ENCODE data around the gene GNA12. TPM values are rescaled to one million over a fixed set of nuclear protein-coding genes. Genes with fewer than 3 reads are reported as not detected.

Gene GNA12
- total RNA-seq, 4 donors from 2014 or later = 22.5 to 63.2 (median 35.1) TPM

DNA sequence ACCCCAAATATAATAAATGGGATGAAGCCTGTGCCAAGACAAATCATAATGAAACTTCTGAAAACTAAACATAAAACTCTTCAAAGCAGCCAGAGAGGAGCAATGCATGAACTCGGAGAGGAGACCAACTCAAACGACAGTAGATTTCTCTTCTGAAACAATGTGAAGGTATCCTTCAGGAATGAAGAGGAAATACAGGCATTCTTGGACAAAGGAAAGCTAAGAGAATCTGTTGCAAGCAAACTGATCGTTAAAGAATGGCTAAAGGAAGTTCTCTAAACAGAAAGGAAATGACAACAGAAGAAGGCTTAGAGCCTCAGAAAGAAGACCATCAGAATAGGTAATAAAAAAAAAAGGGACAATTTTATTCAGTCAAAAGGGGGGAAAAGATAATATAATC, 6.6 kb downstream of the GNA12 start:
- Histone ChIP-seq H3K4me1 (peaks cover 0 to 35% (median 11%) of the 10 kb centered on the region in 3 donors), H3K27me3 (no peaks in the 10 kb centered on the region), H3K4me3 (no peak overlapping the region), H3K9me3 (no peaks in the 10 kb centered on the region), H3K36me3 (peaks cover 0 to 37% of the 10 kb centered on the region in 2 donors), H3K27ac (no peak overlapping the region)
- TF ChIP-seq POLR2A (IDR thresholded peaks at IDR 0.05) (no peak), POLR2AphosphoS5 (IDR thresholded peaks at IDR 0.05) (no peak), EP300 (IDR thresholded peaks at IDR 0.05) (no peak)
- TF ChIP-seq, protein P1, sequence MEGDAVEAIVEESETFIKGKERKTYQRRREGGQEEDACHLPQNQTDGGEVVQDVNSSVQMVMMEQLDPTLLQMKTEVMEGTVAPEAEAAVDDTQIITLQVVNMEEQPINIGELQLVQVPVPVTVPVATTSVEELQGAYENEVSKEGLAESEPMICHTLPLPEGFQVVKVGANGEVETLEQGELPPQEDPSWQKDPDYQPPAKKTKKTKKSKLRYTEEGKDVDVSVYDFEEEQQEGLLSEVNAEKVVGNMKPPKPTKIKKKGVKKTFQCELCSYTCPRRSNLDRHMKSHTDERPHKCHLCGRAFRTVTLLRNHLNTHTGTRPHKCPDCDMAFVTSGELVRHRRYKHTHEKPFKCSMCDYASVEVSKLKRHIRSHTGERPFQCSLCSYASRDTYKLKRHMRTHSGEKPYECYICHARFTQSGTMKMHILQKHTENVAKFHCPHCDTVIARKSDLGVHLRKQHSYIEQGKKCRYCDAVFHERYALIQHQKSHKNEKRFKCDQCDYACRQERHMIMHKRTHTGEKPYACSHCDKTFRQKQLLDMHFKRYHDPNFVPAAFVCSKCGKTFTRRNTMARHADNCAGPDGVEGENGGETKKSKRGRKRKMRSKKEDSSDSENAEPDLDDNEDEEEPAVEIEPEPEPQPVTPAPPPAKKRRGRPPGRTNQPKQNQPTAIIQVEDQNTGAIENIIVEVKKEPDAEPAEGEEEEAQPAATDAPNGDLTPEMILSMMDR (IDR thresholded peaks at IDR 0.05) = no peak
- WGBS, 2 donors (ENCODE audit: low coverage in 1 of 2) = 32 to 36% methylated on average over 3 of the region's 3 CpGs
- ATAC-seq = no peak

DNA sequence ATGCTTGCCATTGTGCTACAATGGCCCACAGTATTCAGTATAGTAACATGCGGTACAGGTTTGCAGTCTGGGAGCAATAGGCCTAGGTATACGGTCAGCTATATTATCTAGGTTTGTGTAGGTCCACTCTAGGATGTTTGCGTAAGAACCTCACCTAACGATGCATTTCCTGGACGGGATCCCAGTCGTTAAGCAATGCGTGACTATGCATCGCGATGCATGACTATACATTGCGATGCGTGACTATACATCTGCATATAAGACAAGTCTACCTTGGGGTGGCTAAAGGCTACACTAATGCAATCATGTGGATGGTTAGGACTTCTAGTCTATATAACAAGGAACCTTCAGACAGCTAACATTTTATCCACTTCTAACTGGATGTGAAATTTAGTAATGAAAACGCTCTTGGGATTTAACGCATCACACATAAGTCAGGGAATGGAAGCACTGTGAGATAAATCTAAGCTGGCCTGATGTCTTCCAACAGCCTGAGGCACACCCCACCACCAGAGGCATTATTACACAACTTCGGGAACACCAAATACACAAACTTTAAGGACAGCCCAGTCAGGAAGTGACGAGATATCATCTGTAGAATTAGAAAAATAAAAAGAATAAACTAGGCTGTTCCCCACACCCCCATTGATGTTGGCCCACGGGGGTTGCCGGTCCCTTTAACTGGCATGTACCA, 9.2 kb downstream of the GNA12 start:
- Histone ChIP-seq H3K9me3 (no peaks in the 10 kb centered on the region), H3K4me3 (no peak overlapping the region), H3K27ac (peak overlapping the region in 2 of 4 donors; percentile 48 to 55), H3K36me3 (peaks cover 0 to 44% of the 10 kb centered on the region in 2 donors), H3K27me3 (no peaks in the 10 kb centered on the region), H3K4me1 (peaks cover 0 to 19% (median 5%) of the 10 kb centered on the region in 3 donors)
- peak; percentile 82 for ATAC-seq
- TF ChIP-seq POLR2A (IDR thresholded peaks at IDR 0.05) = no peak
- no peak for TF ChIP-seq EP300 (IDR thresholded peaks at IDR 0.05)
- TF ChIP-seq POLR2AphosphoS5 (IDR thresholded peaks at IDR 0.05) = no peak
- TF ChIP-seq, protein P1 (IDR thresholded peaks at IDR 0.05) = no peak
- 92 to 97% methylated on average over 15 to 17 of the region's 17 CpGs for WGBS, 2 donors (ENCODE audit: low coverage in 1 of 2)

DNA sequence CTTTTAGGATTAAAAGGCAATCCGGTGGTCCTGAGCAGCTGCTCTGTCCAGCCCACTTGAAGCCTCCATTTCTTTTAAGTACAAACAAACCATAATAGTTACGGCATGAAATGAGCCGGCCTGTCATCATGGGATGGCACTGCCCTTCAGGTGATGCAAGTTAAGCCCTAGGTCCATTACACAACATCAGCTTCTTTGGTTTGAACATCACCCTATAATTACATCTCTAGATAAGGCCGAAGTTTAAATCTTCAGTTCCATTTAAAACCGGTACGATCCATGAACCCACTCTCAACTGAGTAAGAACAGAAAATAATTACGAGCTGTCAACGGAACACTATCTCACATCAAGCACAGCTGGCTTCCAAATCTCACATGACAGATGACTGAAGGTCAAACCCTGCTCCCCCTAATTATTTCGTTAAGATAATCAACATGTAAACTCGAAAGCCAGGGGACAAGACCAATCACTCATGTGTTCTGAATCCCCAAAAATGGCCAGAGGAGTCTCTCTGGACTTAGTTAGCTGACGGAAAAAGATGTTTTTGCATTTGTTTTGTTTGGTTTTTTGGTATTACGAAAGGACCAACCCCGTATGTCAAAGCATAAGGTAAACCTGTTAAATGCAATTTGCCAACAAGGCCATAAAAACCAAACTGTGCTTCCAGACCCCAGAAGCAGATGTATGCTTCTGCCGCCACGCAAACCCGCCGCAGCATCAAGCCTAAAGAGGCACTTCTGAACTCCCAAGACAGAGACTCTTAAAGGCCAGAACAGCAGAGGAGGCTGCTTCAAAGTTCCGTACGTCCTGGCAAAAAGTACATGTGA, 10.8 kb downstream of the GNA12 start:
- Histone ChIP-seq H3K4me1 (peaks cover 0 to 14% (median 5%) of the 10 kb centered on the region in 3 donors), H3K27ac (no peak overlapping the region), H3K36me3 (peaks cover 0 to 32% of the 10 kb centered on the region in 2 donors), H3K27me3 (no peaks in the 10 kb centered on the region), H3K4me3 (no peak overlapping the region), H3K9me3 (no peaks in the 10 kb centered on the region)
- WGBS, 2 donors (ENCODE audit: low coverage in 1 of 2) = 81 to 93% methylated on average over 12 to 19 of the region's 19 CpGs
- ATAC-seq = no peak
- TF ChIP-seq POLR2AphosphoS5 (IDR thresholded peaks at IDR 0.05) = no peak
- TF ChIP-seq EP300 (IDR thresholded peaks at IDR 0.05) = no peak
- no peak for TF ChIP-seq POLR2A (IDR thresholded peaks at IDR 0.05)
- TF ChIP-seq, protein P1 (IDR thresholded peaks at IDR 0.05) = no peak

DNA sequence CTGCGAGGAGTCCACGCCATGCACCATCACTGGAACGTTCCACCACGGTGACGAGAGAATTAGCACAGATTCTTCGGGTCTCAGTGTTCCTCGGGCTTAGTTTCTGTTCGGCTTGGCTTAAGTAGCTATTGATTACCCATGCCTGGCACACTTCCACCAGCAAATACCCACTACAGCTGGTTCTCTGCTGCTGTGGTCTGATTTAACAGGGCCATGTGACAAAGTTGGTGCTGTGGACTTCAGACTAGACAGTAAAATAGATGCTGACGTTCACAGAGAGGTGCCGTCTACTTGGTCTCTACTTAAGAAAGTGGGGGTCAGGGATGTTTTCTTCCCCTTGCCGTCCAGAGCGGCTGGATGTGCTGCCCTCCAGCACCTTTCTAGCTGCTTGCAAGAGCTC, 11.6 kb downstream of the GNA12 start:
- no peak overlapping the region for H3K27ac ChIP-seq
- ATAC-seq = no peak
- no peaks in the 10 kb centered on the region for H3K9me3 ChIP-seq
- TF ChIP-seq, protein P1 (IDR thresholded peaks at IDR 0.05) = no peak
- no peak for TF ChIP-seq EP300 (IDR thresholded peaks at IDR 0.05)
- WGBS, 2 donors (ENCODE audit: low coverage in 1 of 2) = 90 to 93% methylated on average over 4 to 7 of the region's 12 CpGs
- H3K4me1 ChIP-seq = peaks cover 0 to 7% (median under 1%) of the 10 kb centered on the region in 3 donors
- H3K27me3 ChIP-seq = no peaks in the 10 kb centered on the region
- peaks cover 0 to 29% of the 10 kb centered on the region in 2 donors for H3K36me3 ChIP-seq
- no peak overlapping the region for H3K4me3 ChIP-seq

All from gastroesophageal sphincter (tissue), 4 donors.